ENCODE data around the gene IL4I1. TPM values are rescaled to one million over a fixed set of nuclear protein-coding genes. Genes with fewer than 3 reads are reported as not detected.

The IL4I1 gene
- total RNA-seq, 1 experiment from 2014 or later, result 0.71 TPM

- no peak for TF ChIP-seq REST (IDR thresholded peaks at IDR 0.05; ENCODE audit: low read depth)
- TF ChIP-seq CEBPB (IDR thresholded peaks at IDR 0.05; ENCODE audit: low read depth), result no peak
- no peak for TF ChIP-seq EGR1 (IDR thresholded peaks at IDR 0.05; ENCODE audit: low read depth)
- no peak for TF ChIP-seq SIN3A (IDR thresholded peaks at IDR 0.05; ENCODE audit: low read depth)
- TF ChIP-seq POLR2AphosphoS5 (IDR thresholded peaks at IDR 0.05; ENCODE audit: low read depth, low read length), result no peak
- no peak for TF ChIP-seq JUND (IDR thresholded peaks at IDR 0.05)
- no peak for TF ChIP-seq CTCF (IDR thresholded peaks at IDR 0.05 in 2 of 3, conservative IDR thresholded peaks at IDR 0.05 in 1 of 3; ENCODE audit: borderline replicate concordance in 1 of 3, insufficient read depth in 1 of 3, low read depth in 2 of 3, low read length in 2 of 3)
- no peak for TF ChIP-seq TCF7L2 (IDR thresholded peaks at IDR 0.05; ENCODE audit: borderline replicate concordance, extremely low read depth, insufficient read depth, insufficient read length)
- TF ChIP-seq EZH2phosphoT487 (IDR thresholded peaks at IDR 0.05; ENCODE audit: borderline replicate concordance), result no peak
- no peak for TF ChIP-seq FOSL1 (IDR thresholded peaks at IDR 0.05; ENCODE audit: low read depth)
- no peak for TF ChIP-seq SP1 (IDR thresholded peaks at IDR 0.05; ENCODE audit: low read depth)
Observed at GRCh38 chr19:49873129-49873521, 23.6 kb downstream of the IL4I1 start (continued).
